GM21528 (cell line): ENCODE data around the gene PTPRD.

ENCODE experiments used
- ATAC-seq: cut with Tn5 transposase; IDR thresholded peaks from one replicate; pipeline ENCODE4 v1.9.1; 2021; ENCODE audit warnings: mild to moderate bottlenecking, moderate library complexity; ENCODE audit not compliant: unreplicated experiment, low FRiP score

PTPRD gene

GRCh38 chr9:8292657-8293056 lies 2320.1 kb downstream of the PTPRD start:
- ATAC-seq = no peak

- no peak for ATAC-seq
Measured at GRCh38 chr9:8289681-8290080, 2323.1 kb downstream of the PTPRD start.

GRCh38 chr9:8287970-8288369 lies 2324.8 kb downstream of the PTPRD start:
- no peak for ATAC-seq

GRCh38 chr9:8287501-8287900 lies 2325.3 kb downstream of the PTPRD start:
- ATAC-seq = no peak

- no peak for ATAC-seq
Measured at GRCh38 chr9:8284884-8285283, 2327.9 kb downstream of the PTPRD start.

- ATAC-seq = no peak
Measured at GRCh38 chr9:8282535-8282934, 2330.3 kb downstream of the PTPRD start.

GRCh38 chr9:8280811-8281210 lies 2332.0 kb downstream of the PTPRD start:
- no peak for ATAC-seq

GRCh38 chr9:8278048-8278447 lies 2334.8 kb downstream of the PTPRD start:
- ATAC-seq = no peak

GRCh38 chr9:8270235-8270634 lies 2342.6 kb downstream of the PTPRD start:
- ATAC-seq = no peak

GRCh38 chr9:8268881-8269280 lies 2343.9 kb downstream of the PTPRD start:
- ATAC-seq = no peak

GRCh38 chr9:8268216-8268878 lies 2344.5 kb downstream of the PTPRD start:
- ATAC-seq = no peak

GRCh38 chr9:8267636-8268035 lies 2345.2 kb downstream of the PTPRD start:
- no peak for ATAC-seq

GRCh38 chr9:8266861-8267260 lies 2345.9 kb downstream of the PTPRD start:
- ATAC-seq = no peak

- no peak for ATAC-seq
Measured at GRCh38 chr9:8265281-8265680, 2347.5 kb downstream of the PTPRD start.
